Mucosa of stomach (tissue), 1 donor: Measurements from ENCODE around the gene MROH9.
"Not testable (repeated sequence)": the region's sequence is repeated elsewhere in the genome, so short reads cannot be mapped to it uniquely, and the experiment has no call there.

ENCODE experiments used
- H3K27me3 ChIP-seq: one replicate; pipeline ENCODE4 v1.7.0; 2013; ENCODE audit warnings: mild to moderate bottlenecking, low read length; ENCODE audit not compliant: control insufficient read depth, insufficient read depth
- H3K36me3 ChIP-seq: one replicate; pipeline ENCODE4 v1.7.0; 2013; ENCODE audit warnings: low read length; ENCODE audit not compliant: control insufficient read depth, insufficient read depth
- H3K4me1 ChIP-seq: one replicate; pipeline ENCODE4 v1.7.0; 2013; ENCODE audit warnings: mild to moderate bottlenecking, low read length; ENCODE audit not compliant: control insufficient read depth, insufficient read depth
- H3K4me3 ChIP-seq: one replicate; pipeline ENCODE4 v1.7.0; 2013; ENCODE audit warnings: low read length
- H3K9ac ChIP-seq: one replicate; pipeline ENCODE4 v1.7.0; 2013; ENCODE audit warnings: mild to moderate bottlenecking, low read length, moderate library complexity
- H3K9me3 ChIP-seq: one replicate; pipeline ENCODE4 v1.7.0; 2013; ENCODE audit warnings: mild to moderate bottlenecking, low read length, moderate library complexity; ENCODE audit not compliant: control insufficient read depth
- donor health status: Pancreatic carcinoma.

Gene MROH9

GRCh38 chr1:170935231-170935630 lies at the start of gene MROH9:
Gene MROH9, plus strand, starts transcription at chr1:170935534. Its CDS starts 10,023 bp downstream, at chr1:170945557.
- Histone ChIP-seq H3K4me1 (no peaks in the 10 kb centered on the region), H3K4me3 (no peak within 1 kb of the TSS), H3K9ac (no peak within 1 kb of the TSS), H3K9me3 (no peaks in the 10 kb centered on the region), H3K27me3 (no peaks in the 10 kb centered on the region), H3K36me3 (no peaks in the 10 kb centered on the region)

- H3K4me1 ChIP-seq, result no peaks in the 10 kb centered on the region
- H3K4me3 ChIP-seq, result no peak overlapping the region
- no peaks in the 10 kb centered on the region for H3K36me3 ChIP-seq
- no peaks in the 10 kb centered on the region for H3K9me3 ChIP-seq
- H3K27me3 ChIP-seq, result no peaks in the 10 kb centered on the region
- H3K9ac ChIP-seq, result no peak overlapping the region
These were observed 49.8 kb upstream of the MROH9 start for GRCh38 chr1:170885551-170885950.

GRCh38 chr1:170886460-170886859 lies 48.9 kb upstream of the MROH9 start:
- no peaks in the 10 kb centered on the region for H3K27me3 ChIP-seq
- H3K36me3 ChIP-seq, result no peaks in the 10 kb centered on the region
- no peaks in the 10 kb centered on the region for H3K4me1 ChIP-seq
- H3K9ac ChIP-seq, result no peak overlapping the region
- no peak overlapping the region for H3K4me3 ChIP-seq
- no peaks in the 10 kb centered on the region for H3K9me3 ChIP-seq

GRCh38 chr1:170887726-170888125 lies 47.6 kb upstream of the MROH9 start:
- no peaks in the 10 kb centered on the region for H3K4me1 ChIP-seq
- no peaks in the 10 kb centered on the region for H3K27me3 ChIP-seq
- H3K9ac ChIP-seq, result no peak overlapping the region
- H3K9me3 ChIP-seq, result no peaks in the 10 kb centered on the region
- H3K36me3 ChIP-seq, result no peaks in the 10 kb centered on the region
- H3K4me3 ChIP-seq, result no peak overlapping the region

GRCh38 chr1:170891872-170892271 lies 43.5 kb upstream of the MROH9 start:
- H3K36me3 ChIP-seq, result no peaks in the 10 kb centered on the region
- no peaks in the 10 kb centered on the region for H3K9me3 ChIP-seq
- no peaks in the 10 kb centered on the region for H3K27me3 ChIP-seq

GRCh38 chr1:170893655-170894297 lies 41.6 kb upstream of the MROH9 start:
- H3K4me3 ChIP-seq, result no peak overlapping the region
- H3K9me3 ChIP-seq, result no peaks in the 10 kb centered on the region
- H3K4me1 ChIP-seq, result peaks cover 9% of the 10 kb centered on the region
- H3K27me3 ChIP-seq, result no peaks in the 10 kb centered on the region
- no peak overlapping the region for H3K9ac ChIP-seq
- H3K36me3 ChIP-seq, result no peaks in the 10 kb centered on the region

More at GRCh38 chr1:170891872-170892271, 43.5 kb upstream of the MROH9 start:
- Histone ChIP-seq H3K4me3 (no peak overlapping the region), H3K9ac (no peak overlapping the region), H3K4me1 (peaks cover 9% of the 10 kb centered on the region)

GRCh38 chr1:170903961-170904360 lies 31.4 kb upstream of the MROH9 start:
- no peaks in the 10 kb centered on the region for H3K9me3 ChIP-seq

GRCh38 chr1:170908942-170909341 lies 26.4 kb upstream of the MROH9 start:
- Histone ChIP-seq H3K4me1 (no peaks in the 10 kb centered on the region), H3K36me3 (no peaks in the 10 kb centered on the region), H3K9me3 (no peaks in the 10 kb centered on the region), H3K9ac (no peak overlapping the region), H3K27me3 (no peaks in the 10 kb centered on the region), H3K4me3 (no peak overlapping the region)

More at GRCh38 chr1:170903961-170904360, 31.4 kb upstream of the MROH9 start:
- H3K9ac ChIP-seq, result no peak overlapping the region
- H3K36me3 ChIP-seq, result no peaks in the 10 kb centered on the region
- H3K4me3 ChIP-seq, result no peak overlapping the region
- H3K27me3 ChIP-seq, result no peaks in the 10 kb centered on the region
- no peaks in the 10 kb centered on the region for H3K4me1 ChIP-seq

- no peaks in the 10 kb centered on the region for H3K36me3 ChIP-seq
- H3K9me3 ChIP-seq, result no peaks in the 10 kb centered on the region
- no peaks in the 10 kb centered on the region for H3K4me1 ChIP-seq
- H3K4me3 ChIP-seq, result no peak overlapping the region
- H3K27me3 ChIP-seq, result no peaks in the 10 kb centered on the region
- no peak overlapping the region for H3K9ac ChIP-seq
These were observed 25.1 kb upstream of the MROH9 start for GRCh38 chr1:170910273-170910672.

GRCh38 chr1:170917373-170917772 lies 18.0 kb upstream of the MROH9 start:
- no peaks in the 10 kb centered on the region for H3K4me1 ChIP-seq
- no peaks in the 10 kb centered on the region for H3K9me3 ChIP-seq
- no peaks in the 10 kb centered on the region for H3K36me3 ChIP-seq
- H3K4me3 ChIP-seq, result no peak overlapping the region
- no peak overlapping the region for H3K9ac ChIP-seq
- peaks cover 5% of the 10 kb centered on the region for H3K27me3 ChIP-seq

GRCh38 chr1:170924656-170925055 lies 10.7 kb upstream of the MROH9 start:
- H3K9me3 ChIP-seq, H3K36me3 ChIP-seq, H3K27me3 ChIP-seq, H3K4me1 ChIP-seq, H3K9ac ChIP-seq, H3K4me3 ChIP-seq: not testable (repeated sequence)

GRCh38 chr1:170927955-170928840 lies 7.1 kb upstream of the MROH9 start:
- no peaks in the 10 kb centered on the region for H3K4me1 ChIP-seq
- no peaks in the 10 kb centered on the region for H3K9me3 ChIP-seq
- no peaks in the 10 kb centered on the region for H3K27me3 ChIP-seq
- no peak overlapping the region for H3K9ac ChIP-seq
- no peak overlapping the region for H3K4me3 ChIP-seq
- H3K36me3 ChIP-seq, result no peaks in the 10 kb centered on the region
